Uterus (tissue), 2 donors: ENCODE measurements around the gene EFHC1.

ENCODE experiments used
- CTCF ChIP-seq, 4 experiments: fragments of 200-600 bp in 2 of 4; fragments of 450-650 bp in 2 of 4; sonication (generic) in 2 of 4; IDR thresholded peaks; one replicate each; pipeline ENCODE4 v1.5.1; 2016 to 2019; ENCODE audit warnings: antibody characterized with exemption in 4 of 4, mild to moderate bottlenecking in 2 of 4, moderate library complexity in 1 of 4
- POLR2A ChIP-seq, 2 donors: fragments of 450-650 bp; IDR thresholded peaks; one replicate each; pipeline ENCODE4 v1.6.1; 2016; ENCODE audit warnings: antibody characterized with exemption in 2 of 2, mild to moderate bottlenecking in 1 of 2, moderate library complexity in 1 of 2

GRCh38 chr6:52554684-52555280, 134.6 kb downstream of the EFHC1 start:
- TF ChIP-seq POLR2A (IDR thresholded peaks at IDR 0.05) (no peak), CTCF (IDR thresholded peaks at IDR 0.05) (no peak)
